Lower leg skin (tissue), 4 donors: ENCODE results near the gene AGPAT2. TPM values are rescaled to one million over a fixed set of nuclear protein-coding genes. Genes with fewer than 3 reads are reported as not detected.

ENCODE experiments used
- DNase-seq, 2 donors: peaks; one replicate each; pipeline ENCODE4 v3.0.0-alpha.2; 2019; ENCODE audit warnings: low spot score in 2 of 2
- H3K4me3 ChIP-seq: fragments of 200-600 bp; sonication (generic); 2 replicates; pipeline ENCODE4 v1.5.1; 2017; ENCODE audit warnings: mild to moderate bottlenecking, low read depth; ENCODE audit not compliant: poor library complexity, severe bottlenecking
- POLR2A ChIP-seq, 2 donors: fragments of 450-650 bp; IDR thresholded peaks; one replicate each; pipeline ENCODE4 v1.6.1; 2016 to 2017; ENCODE audit warnings: antibody characterized with exemption in 2 of 2, mild to moderate bottlenecking in 1 of 2, moderate library complexity in 1 of 2
- WGBS, 2 donors: methylation state at CpG; one replicate each; pipeline ENCODE4 v1.1.5; 2018; 5-methylcytosine and 5-hydroxymethylcytosine counted together
- intact Hi-C: fragments of 100-400 bp; cut with DNase I; formaldehyde crosslinking; loops from one replicate; pipeline ENCODE4 v1.15.0; 2023; ENCODE audit warnings: low total_unique reads
- total RNA-seq, 4 donors: library from RNA; depleted of rRNA; stranded (reverse); fragments of >200 nt; gene quantifications; one replicate each; pipeline ENCODE4 v1.1.0, GENCODE V29; 2016
- TF ChIP-seq, protein P1 (sequence below), 3 donors: fragments of 450-650 bp; IDR thresholded peaks; one replicate each; pipeline ENCODE4 v1.5.1; 2016; ENCODE audit warnings: antibody characterized with exemption in 3 of 3, mild to moderate bottlenecking in 3 of 3, moderate library complexity in 2 of 3

Gene AGPAT2
- total RNA-seq, 4 donors from 2014 or later: 52.4 to 77.7 (median 63.5) TPM

DNA sequence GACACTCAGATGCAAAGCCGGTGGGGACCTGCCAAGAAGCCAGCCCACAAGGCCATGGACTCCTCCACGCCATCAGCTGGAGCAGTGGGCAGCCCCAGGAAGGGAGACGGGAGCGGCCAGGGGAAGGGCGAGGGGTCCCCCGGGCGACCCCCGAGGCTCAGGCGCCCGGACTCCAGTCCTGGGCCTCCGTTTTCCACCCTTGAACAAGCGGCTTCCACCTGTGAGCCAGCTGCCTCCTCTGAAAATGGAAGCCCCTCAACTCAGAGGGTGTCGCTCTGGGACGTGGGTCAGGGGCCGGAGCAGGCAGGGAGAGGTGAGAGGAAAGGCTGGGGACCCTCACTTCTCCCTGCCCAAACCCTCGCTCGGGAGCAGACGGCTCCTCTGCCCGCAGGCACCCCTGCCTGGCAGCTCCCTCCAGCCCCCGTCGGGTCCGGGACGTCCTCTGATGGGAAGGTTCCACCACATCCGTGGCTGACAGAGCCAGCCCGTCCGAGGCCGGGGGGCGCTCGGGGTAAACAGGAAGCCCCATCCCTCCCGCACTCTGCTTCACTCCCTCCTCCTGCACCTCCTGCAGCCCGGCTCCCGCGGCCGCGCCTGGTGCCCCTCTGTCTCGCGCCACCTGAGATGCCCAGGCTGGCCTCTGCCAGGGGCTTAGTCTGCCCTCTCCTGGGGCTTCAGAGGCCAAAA, 28.3 kb downstream of the AGPAT2 start:
- intact Hi-C loops: no loop called here
- DNase-seq: no peak
- 40 to 47% methylated on average over 27 to 35 of the region's 37 CpGs for WGBS, 2 donors
- no peak overlapping the region for H3K4me3 ChIP-seq
- TF ChIP-seq POLR2A (IDR thresholded peaks at IDR 0.05): no peak
- TF ChIP-seq, protein P1, sequence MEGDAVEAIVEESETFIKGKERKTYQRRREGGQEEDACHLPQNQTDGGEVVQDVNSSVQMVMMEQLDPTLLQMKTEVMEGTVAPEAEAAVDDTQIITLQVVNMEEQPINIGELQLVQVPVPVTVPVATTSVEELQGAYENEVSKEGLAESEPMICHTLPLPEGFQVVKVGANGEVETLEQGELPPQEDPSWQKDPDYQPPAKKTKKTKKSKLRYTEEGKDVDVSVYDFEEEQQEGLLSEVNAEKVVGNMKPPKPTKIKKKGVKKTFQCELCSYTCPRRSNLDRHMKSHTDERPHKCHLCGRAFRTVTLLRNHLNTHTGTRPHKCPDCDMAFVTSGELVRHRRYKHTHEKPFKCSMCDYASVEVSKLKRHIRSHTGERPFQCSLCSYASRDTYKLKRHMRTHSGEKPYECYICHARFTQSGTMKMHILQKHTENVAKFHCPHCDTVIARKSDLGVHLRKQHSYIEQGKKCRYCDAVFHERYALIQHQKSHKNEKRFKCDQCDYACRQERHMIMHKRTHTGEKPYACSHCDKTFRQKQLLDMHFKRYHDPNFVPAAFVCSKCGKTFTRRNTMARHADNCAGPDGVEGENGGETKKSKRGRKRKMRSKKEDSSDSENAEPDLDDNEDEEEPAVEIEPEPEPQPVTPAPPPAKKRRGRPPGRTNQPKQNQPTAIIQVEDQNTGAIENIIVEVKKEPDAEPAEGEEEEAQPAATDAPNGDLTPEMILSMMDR (IDR thresholded peaks at IDR 0.05): no peak

DNA sequence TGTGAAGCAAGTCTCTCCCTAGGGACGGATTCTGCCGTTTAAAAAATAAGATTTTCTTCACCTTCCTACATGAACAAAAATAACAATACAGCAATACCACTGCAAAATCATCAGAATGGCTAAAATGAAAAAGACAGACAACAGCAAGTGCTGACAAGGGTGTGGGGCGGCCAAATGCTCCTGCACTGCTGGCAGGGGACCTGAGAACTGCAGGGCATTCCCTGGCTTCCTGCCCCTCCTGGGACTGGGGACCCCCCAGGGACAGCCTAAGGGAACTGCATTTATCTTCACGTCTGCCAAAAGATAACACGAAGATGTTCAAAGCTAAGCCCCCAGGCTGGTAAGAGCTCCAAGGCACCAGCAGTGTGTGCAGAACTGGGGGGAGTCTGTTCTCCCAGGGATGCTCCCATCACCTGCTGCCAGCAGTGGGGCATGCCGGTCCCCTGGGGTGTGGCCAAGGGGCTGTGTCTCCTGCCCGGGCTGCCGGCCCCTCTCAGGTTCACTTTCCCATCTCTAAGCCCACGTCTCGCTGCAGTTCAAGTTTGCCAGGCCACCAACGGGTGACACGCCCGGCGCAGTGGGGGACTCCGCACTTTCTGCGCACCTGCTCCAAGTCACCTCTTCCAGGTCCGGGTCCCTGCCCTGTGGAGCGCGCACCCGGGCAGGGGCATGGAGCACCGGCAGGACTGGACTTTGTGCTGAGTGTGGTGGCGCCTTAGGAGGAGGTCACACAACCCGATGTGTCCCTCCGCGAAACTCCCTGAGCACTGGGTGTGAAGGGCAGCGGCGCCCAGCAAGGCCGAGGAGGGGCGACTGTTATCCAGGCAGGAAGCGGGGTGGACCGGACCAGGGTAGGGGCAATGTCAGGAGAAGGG, 29.0 kb downstream of the AGPAT2 start:
- intact Hi-C loops: no loop called here
- 58 to 65% methylated on average over 28 to 30 of the region's 31 CpGs for WGBS, 2 donors
- TF ChIP-seq, protein P1 (IDR thresholded peaks at IDR 0.05): no peak
- TF ChIP-seq POLR2A (IDR thresholded peaks at IDR 0.05): no peak
- no peak for DNase-seq
- peak overlapping the region; percentile 3 for H3K4me3 ChIP-seq

GRCh38 chr9:136656795-136657611, 30.3 kb downstream of the AGPAT2 start:
- intact Hi-C loops: no loop called here
- no peak for DNase-seq
- no peak for TF ChIP-seq POLR2A (IDR thresholded peaks at IDR 0.05)
- TF ChIP-seq, protein P1 (IDR thresholded peaks at IDR 0.05): no peak
- WGBS, 2 donors: 58 to 66% methylated on average over 29 to 36 of the region's 37 CpGs
- H3K4me3 ChIP-seq: no peak overlapping the region

DNA sequence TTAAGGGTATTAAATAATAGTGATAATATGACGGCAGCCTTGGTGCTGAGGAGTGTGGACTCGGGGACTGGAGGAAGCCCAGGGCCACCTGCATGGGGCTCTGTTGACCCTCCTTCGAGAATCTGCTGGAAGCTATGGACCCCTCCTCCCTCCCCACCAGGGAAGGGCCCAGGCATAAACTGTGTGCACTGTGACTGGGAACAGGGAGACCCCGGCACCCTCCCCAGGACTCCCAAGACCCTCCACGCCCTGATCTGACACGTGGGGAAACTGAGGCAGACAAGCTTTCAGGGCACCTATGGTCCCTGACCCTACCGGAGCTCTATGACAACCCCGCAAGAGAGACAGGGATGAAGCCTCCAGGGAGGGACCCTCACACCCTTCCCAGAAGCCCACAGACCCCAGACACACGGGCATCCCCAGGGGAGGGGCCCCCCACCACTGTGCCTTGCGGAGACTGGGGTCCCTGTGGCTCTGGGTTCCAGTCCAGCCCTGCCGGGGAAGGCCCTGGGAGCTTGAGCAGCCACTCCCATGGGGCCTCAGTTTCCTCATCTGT, 31.0 kb downstream of the AGPAT2 start:
- intact Hi-C loops: no loop called here
- 48 to 61% methylated on average over 8 to 9 of the region's 11 CpGs for WGBS, 2 donors
- TF ChIP-seq, protein P1 (IDR thresholded peaks at IDR 0.05): no peak
- no peak for TF ChIP-seq POLR2A (IDR thresholded peaks at IDR 0.05)
- peak in 1 of 2 donors; percentile 80 for DNase-seq
- H3K4me3 ChIP-seq: no peak overlapping the region

GRCh38 chr9:136655536-136656182, 31.6 kb downstream of the AGPAT2 start:
- no peak overlapping the region for H3K4me3 ChIP-seq
- WGBS, 2 donors: 47 to 60% methylated on average over 18 of the region's 18 CpGs
- intact Hi-C loops: no loop called here
- no peak for DNase-seq
- TF ChIP-seq, protein P1 (IDR thresholded peaks at IDR 0.05): no peak
- no peak for TF ChIP-seq POLR2A (IDR thresholded peaks at IDR 0.05)
